ENCODE results near the gene TMEM123. TPM values are rescaled to one million over a fixed set of nuclear protein-coding genes. Genes with fewer than 3 reads are reported as not detected.
A peak's percentile ranks its signal among the peaks of the same experiment; 100 is the strongest.

The TMEM123 gene
- total RNA-seq, 4 donors from 2014 or later: 282 to 506 (median 336) TPM

DNA sequence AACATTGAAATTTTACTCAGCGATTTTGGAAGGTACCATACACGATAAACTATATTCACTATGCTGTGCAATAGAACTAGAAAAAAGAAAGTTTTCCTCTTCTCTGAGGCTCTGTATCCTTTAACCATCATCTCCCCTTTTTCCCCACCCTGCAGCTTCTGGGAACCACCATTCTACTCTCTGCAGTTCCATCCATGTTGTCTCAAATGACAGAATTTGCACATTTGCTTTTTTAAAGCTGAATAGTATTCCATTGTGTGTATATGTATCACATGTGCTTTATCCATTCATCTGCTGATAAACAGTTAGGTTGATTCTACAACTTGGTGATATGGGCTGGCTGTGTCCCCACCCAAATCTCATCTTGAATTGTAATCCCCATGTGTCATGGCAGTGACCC is 21.2 kb downstream of the TMEM123 start:
- Histone ChIP-seq H3K4me1 (peaks cover 26 to 30% of the 10 kb centered on the region in 2 donors), H3K9me3 (no peaks in the 10 kb centered on the region), H3K36me3 (peaks cover 0 to 3% of the 10 kb centered on the region in 2 donors), H3K4me3 (replicated peaks in 1 of 3) (no peak overlapping the region), H3K27ac (no peak overlapping the region), H3K27me3 (no peaks in the 10 kb centered on the region)
- no peak for DNase-seq
- WGBS, 2 donors: 95 to 96% methylated on average over 2 of the region's 2 CpGs
- TF ChIP-seq, protein P1, sequence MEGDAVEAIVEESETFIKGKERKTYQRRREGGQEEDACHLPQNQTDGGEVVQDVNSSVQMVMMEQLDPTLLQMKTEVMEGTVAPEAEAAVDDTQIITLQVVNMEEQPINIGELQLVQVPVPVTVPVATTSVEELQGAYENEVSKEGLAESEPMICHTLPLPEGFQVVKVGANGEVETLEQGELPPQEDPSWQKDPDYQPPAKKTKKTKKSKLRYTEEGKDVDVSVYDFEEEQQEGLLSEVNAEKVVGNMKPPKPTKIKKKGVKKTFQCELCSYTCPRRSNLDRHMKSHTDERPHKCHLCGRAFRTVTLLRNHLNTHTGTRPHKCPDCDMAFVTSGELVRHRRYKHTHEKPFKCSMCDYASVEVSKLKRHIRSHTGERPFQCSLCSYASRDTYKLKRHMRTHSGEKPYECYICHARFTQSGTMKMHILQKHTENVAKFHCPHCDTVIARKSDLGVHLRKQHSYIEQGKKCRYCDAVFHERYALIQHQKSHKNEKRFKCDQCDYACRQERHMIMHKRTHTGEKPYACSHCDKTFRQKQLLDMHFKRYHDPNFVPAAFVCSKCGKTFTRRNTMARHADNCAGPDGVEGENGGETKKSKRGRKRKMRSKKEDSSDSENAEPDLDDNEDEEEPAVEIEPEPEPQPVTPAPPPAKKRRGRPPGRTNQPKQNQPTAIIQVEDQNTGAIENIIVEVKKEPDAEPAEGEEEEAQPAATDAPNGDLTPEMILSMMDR (IDR thresholded peaks at IDR 0.05): no peak
- TF ChIP-seq POLR2A (IDR thresholded peaks at IDR 0.05): no peak
- intact Hi-C loops (cut with DNase I): no loop called here

GRCh38 chr11:102430158-102430836 is 22.3 kb downstream of the TMEM123 start:
- Histone ChIP-seq H3K27me3 (no peaks in the 10 kb centered on the region), H3K4me3 (replicated peaks in 1 of 3) (no peak overlapping the region), H3K4me1 (peaks cover 37 to 40% of the 10 kb centered on the region in 2 donors), H3K36me3 (peaks cover 0 to 3% of the 10 kb centered on the region in 2 donors), H3K9me3 (no peaks in the 10 kb centered on the region), H3K27ac (peak overlapping the region in 2 of 3 donors; percentile 19 to 20)
- WGBS, 2 donors: 52 to 55% methylated on average over 3 of the region's 3 CpGs
- no peak for TF ChIP-seq POLR2A (IDR thresholded peaks at IDR 0.05)
- TF ChIP-seq, protein P1 (IDR thresholded peaks at IDR 0.05): no peak
- DNase-seq: no peak
- intact Hi-C loops (cut with DNase I): no loop called here

DNA sequence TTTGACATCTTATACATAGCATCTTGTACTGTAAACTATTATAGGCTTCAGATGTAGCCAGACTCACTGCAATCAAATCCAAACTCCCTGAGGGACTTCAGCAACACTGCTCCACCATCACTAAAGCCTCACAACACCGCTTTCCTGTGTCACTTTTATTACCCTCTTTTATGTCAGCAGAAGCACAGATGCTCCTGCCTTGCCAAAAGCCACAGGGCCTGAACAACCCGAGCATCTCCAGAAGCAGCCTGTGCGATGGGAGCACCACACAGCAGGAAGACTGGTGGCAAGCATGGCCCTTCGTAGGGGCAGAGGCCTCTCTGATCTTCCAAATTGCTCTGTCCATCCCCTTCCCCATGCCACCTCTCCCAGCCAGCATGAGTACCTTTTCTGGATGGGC is 22.9 kb downstream of the TMEM123 start:
- Histone ChIP-seq H3K36me3 (peaks cover 0 to 3% of the 10 kb centered on the region in 2 donors), H3K27me3 (no peaks in the 10 kb centered on the region), H3K27ac (peak overlapping the region in 2 of 3 donors; percentile 19 to 20), H3K4me1 (peaks cover 43 to 46% of the 10 kb centered on the region in 2 donors), H3K4me3 (replicated peaks in 1 of 3) (no peak overlapping the region), H3K9me3 (no peaks in the 10 kb centered on the region)
- TF ChIP-seq, protein P1 (IDR thresholded peaks at IDR 0.05): no peak
- no peak for TF ChIP-seq POLR2A (IDR thresholded peaks at IDR 0.05)
- intact Hi-C loops (cut with DNase I): no loop called here
- DNase-seq: no peak
- WGBS, 2 donors: 80 to 84% methylated on average over 4 of the region's 4 CpGs

GRCh38 chr11:102429226-102429625 is 23.3 kb downstream of the TMEM123 start:
- DNase-seq: no peak
- H3K27ac ChIP-seq: peak overlapping the region in 1 of 3 donors; percentile 19
- peaks cover 43 to 47% of the 10 kb centered on the region in 2 donors for H3K4me1 ChIP-seq
- intact Hi-C loops (cut with DNase I): no loop called here
- H3K27me3 ChIP-seq: no peaks in the 10 kb centered on the region
- peaks cover 0 to 3% of the 10 kb centered on the region in 2 donors for H3K36me3 ChIP-seq
- H3K4me3 ChIP-seq (replicated peaks in 1 of 3): no peak overlapping the region
- WGBS, 2 donors: 73% methylated on average over 3 of the region's 3 CpGs
- TF ChIP-seq, protein P1 (IDR thresholded peaks at IDR 0.05): no peak
- no peak for TF ChIP-seq POLR2A (IDR thresholded peaks at IDR 0.05)
- H3K9me3 ChIP-seq: no peaks in the 10 kb centered on the region

DNA sequence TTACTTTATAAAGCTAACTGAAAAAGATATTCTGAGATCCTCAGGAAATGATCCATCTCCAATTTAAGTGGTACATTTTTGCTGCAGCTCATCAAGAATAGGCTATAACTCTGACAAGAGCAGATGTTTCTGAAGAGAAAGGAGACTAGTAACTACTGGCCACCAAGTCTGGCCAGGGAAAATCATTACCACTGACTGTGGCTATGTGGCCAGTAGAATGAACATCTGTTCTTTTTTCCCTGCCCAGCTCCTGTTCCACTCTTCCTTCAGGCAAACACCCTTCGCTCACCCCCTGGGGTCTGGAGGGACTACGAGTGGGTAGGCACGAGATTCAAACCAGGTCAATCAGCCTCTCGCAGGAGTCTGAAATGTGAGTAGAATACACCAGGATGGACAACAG is 23.9 kb downstream of the TMEM123 start:
- Histone ChIP-seq H3K4me3 (replicated peaks in 1 of 3) (no peak overlapping the region), H3K4me1 (peaks cover 43 to 47% of the 10 kb centered on the region in 2 donors), H3K27ac (no peak overlapping the region), H3K9me3 (no peaks in the 10 kb centered on the region), H3K27me3 (no peaks in the 10 kb centered on the region), H3K36me3 (peaks cover 0 to 3% of the 10 kb centered on the region in 2 donors)
- no peak for DNase-seq
- intact Hi-C loops (cut with DNase I): no loop called here
- WGBS, 2 donors: 83 to 90% methylated on average over 4 of the region's 4 CpGs
- no peak for TF ChIP-seq POLR2A (IDR thresholded peaks at IDR 0.05)
- TF ChIP-seq, protein P1 (IDR thresholded peaks at IDR 0.05): no peak
